Jurkat, Clone E6-1 (cell line): ENCODE measurements around the gene HINFP.
"Not testable (repeated sequence)": the region's sequence is repeated elsewhere in the genome, so short reads cannot be mapped to it uniquely, and the experiment has no call there.

Source experiments
- DNase-seq: peaks from one replicate; pipeline ENCODE4 v3.0.0-alpha.2; 2011; ENCODE audit warnings: low read depth, low spot score
- H3K4me3 ChIP-seq: 2 replicates; pipeline ENCODE4 v1.5.1; 2011; ENCODE audit warnings: mild to moderate bottlenecking, low read length, control low read depth, moderate library complexity

The HINFP gene

GRCh38 chr11:119175493-119176077 is 54.2 kb downstream of the HINFP start:
- H3K4me3 ChIP-seq: no peak overlapping the region
- no peak for DNase-seq

- peak; percentile 32 for DNase-seq
- no peak overlapping the region for H3K4me3 ChIP-seq
Measured at GRCh38 chr11:119178166-119178680, 56.8 kb downstream of the HINFP start.

GRCh38 chr11:119179342-119179741 is 58.0 kb downstream of the HINFP start:
- no peak for DNase-seq
- H3K4me3 ChIP-seq: no peak overlapping the region

GRCh38 chr11:119179983-119180382 is 58.6 kb downstream of the HINFP start:
- H3K4me3 ChIP-seq: no peak overlapping the region
- DNase-seq: no peak

GRCh38 chr11:119180729-119181676 is 59.6 kb downstream of the HINFP start:
- no peak overlapping the region for H3K4me3 ChIP-seq
- no peak for DNase-seq

GRCh38 chr11:119181677-119182412 is 60.5 kb downstream of the HINFP start:
- no peak for DNase-seq
- no peak overlapping the region for H3K4me3 ChIP-seq

- not testable (repeated sequence) for DNase-seq, H3K4me3 ChIP-seq
Measured at GRCh38 chr11:119184399-119184798, 63.0 kb downstream of the HINFP start.
